ENCODE results near the gene TFCP2. TPM values are rescaled to one million over a fixed set of nuclear protein-coding genes. Genes with fewer than 3 reads are reported as not detected.

The TFCP2 gene
- total RNA-seq, 1 donor from 2014 or later = 22.3 TPM

GRCh38 chr12:51065530-51065929 lies 107.4 kb downstream of the TFCP2 start:
- DNase-seq (ENCODE audit: missing footprints) (no peak), ATAC-seq (no peak)

GRCh38 chr12:51062631-51063397 lies 110.1 kb downstream of the TFCP2 start:
- intact Hi-C loops (cut with DNase I) = no loop called here
- ATAC-seq (no peak), DNase-seq (ENCODE audit: missing footprints) (no peak)

More at GRCh38 chr12:51065530-51065929, 107.4 kb downstream of the TFCP2 start:
- intact Hi-C loops (cut with DNase I) = no loop called here

- peak; percentile 4 for ATAC-seq
- no peak for DNase-seq (ENCODE audit: missing footprints)
- intact Hi-C loops (cut with DNase I) = no loop called here
These were observed 113.8 kb downstream of the TFCP2 start for GRCh38 chr12:51059086-51059485.

GRCh38 chr12:51056242-51056641 lies 116.7 kb downstream of the TFCP2 start:
- ATAC-seq (no peak), DNase-seq (ENCODE audit: missing footprints) (no peak)
- intact Hi-C loops (cut with DNase I) = no loop called here

GRCh38 chr12:51055060-51055459 lies 117.9 kb downstream of the TFCP2 start:
- DNase-seq (ENCODE audit: missing footprints) (no peak), ATAC-seq (no peak)
- intact Hi-C loops (cut with DNase I) = no loop called here

- intact Hi-C loops (cut with DNase I) = no loop called here
- DNase-seq (ENCODE audit: missing footprints) (no peak), ATAC-seq (no peak)
These were observed 121.1 kb downstream of the TFCP2 start for GRCh38 chr12:51051787-51052186.

GRCh38 chr12:51049525-51049924 lies 123.4 kb downstream of the TFCP2 start:
- intact Hi-C loops (cut with DNase I) = loop anchor here (2.0 to 10.0 kb wide), 3 partner anchors 33 to 905 kb away; partner anchors contain the start of genes ACVR1B, CSRNP2 and DAZAP2
- ATAC-seq = no peak

GRCh38 chr12:51048661-51049251 lies 124.2 kb downstream of the TFCP2 start:
- intact Hi-C loops (cut with DNase I) = loop anchor here (1.0 to 10.0 kb wide), 4 partner anchors 34 to 906 kb away; partner anchors contain the start of genes ACVR1B, CSRNP2 and DAZAP2
- ATAC-seq = no peak
- no peak for DNase-seq (ENCODE audit: missing footprints)

More at GRCh38 chr12:51049525-51049924, 123.4 kb downstream of the TFCP2 start:
- DNase-seq (ENCODE audit: missing footprints) = no peak

GRCh38 chr12:51047655-51048540 lies 125.0 kb downstream of the TFCP2 start, which contains the start of gene LETMD1:
LETMD1 (plus strand) TSS chr12:51048327; CDS start chr12:51048357, 30 bp downstream.
- intact Hi-C loops (cut with DNase I) = loop anchor here (1.0 to 10.0 kb wide), 4 partner anchors 35 to 907 kb away; partner anchors contain the start of genes ACVR1B, CSRNP2 and DAZAP2
- ATAC-seq (peak; percentile 99), DNase-seq (ENCODE audit: missing footprints) (peak; percentile 94)

Other genes with a start within 250 kb of the TFCP2 start
- not detected for gene HIGD1C, start 220.6 kb downstream of the TFCP2 start, total RNA-seq
- gene SLC11A2, start 146.8 kb downstream of the TFCP2 start, total RNA-seq = 23.7 TPM
- gene LETMD1, start 124.8 kb downstream of the TFCP2 start, total RNA-seq = 17.0 TPM
- gene CSRNP2, start 89.5 kb downstream of the TFCP2 start, total RNA-seq = 25.7 TPM
- 8.6 TPM for gene POU6F1, start 44.9 kb upstream of the TFCP2 start, total RNA-seq
- 136 TPM for gene DAZAP2, start 65.7 kb upstream of the TFCP2 start, total RNA-seq
- 3.8 TPM for gene SMAGP, start 97.3 kb upstream of the TFCP2 start, total RNA-seq
- gene BIN2, start 151.0 kb upstream of the TFCP2 start, total RNA-seq = 2.0 TPM
- gene CELA1, start 173.5 kb upstream of the TFCP2 start, total RNA-seq = not detected
- gene GALNT6, start 218.3 kb upstream of the TFCP2 start, total RNA-seq = 1.7 TPM

Measured in Right ventricle myocardium inferior (tissue), 1 donor.